H1 (cell line): ENCODE results near the gene UBE2M. TPM values are rescaled to one million over a fixed set of nuclear protein-coding genes. Genes with fewer than 3 reads are reported as not detected.

Source experiments
- BACH1 ChIP-seq: IDR thresholded peaks from 2 replicates; pipeline ENCODE4 v1.6.1; 2012; ENCODE audit warnings: low read length, improper control_type of control experiment
- CTBP2 ChIP-seq: IDR thresholded peaks from 2 replicates; pipeline ENCODE4 v1.7.0; 2011; ENCODE audit warnings: borderline replicate concordance, mild to moderate bottlenecking, moderate library complexity, mixed read lengths, low read length; ENCODE audit not compliant: insufficient read depth, insufficient read length
- EP300 ChIP-seq, 2 experiments: IDR thresholded peaks; 1 replicate in 1 of 2; 2 replicates in 1 of 2; pipeline ENCODE4 v1.6.1; 2011 to 2012; ENCODE audit warnings: low read depth in 2 of 2, low read length in 2 of 2, mild to moderate bottlenecking in 2 of 2, borderline replicate concordance in 1 of 2, inconsistent platforms in 1 of 2, moderate library complexity in 1 of 2
- GABPA ChIP-seq: IDR thresholded peaks from 2 replicates; pipeline ENCODE4 v1.6.1; 2011; ENCODE audit warnings: mild to moderate bottlenecking, low read length, moderate library complexity, borderline replicate concordance; ENCODE audit not compliant: insufficient read depth
- NRF1 ChIP-seq: IDR thresholded peaks from 2 replicates; pipeline ENCODE4 v1.6.1; 2011; ENCODE audit warnings: mild to moderate bottlenecking, low read depth, low read length, improper control_type of control experiment
- PHF8 ChIP-seq: fragments of 200-600 bp; sonication (generic); conservative IDR thresholded peaks from 2 replicates; pipeline ENCODE4 v1.7.1; 2012; ENCODE audit warnings: low read depth, mild to moderate bottlenecking, inconsistent platforms, low read length, moderate library complexity
- RNF2 ChIP-seq: fragments of 200-900, 300-1000 bp; sonication (generic); IDR thresholded peaks from 2 replicates; pipeline ENCODE4 v1.7.1; 2016; ENCODE audit warnings: borderline replicate concordance, low read depth, mild to moderate bottlenecking, antibody characterized with exemption, low read length; ENCODE audit not compliant: poor library complexity, severe bottlenecking; ENCODE audit errors: missing control alignments
- polyA plus RNA-seq, 7 experiments: library from polyadenylated mRNA; depleted of rRNA in 3 of 7; stranded (reverse) in 5 of 7; unstranded in 2 of 7; fragments of >200 nt in 5 of 7; fragments of 200-250 nt in 2 of 7; gene quantifications; 1 replicate in 5 of 7; 2 replicates in 1 of 7; 4 replicates in 1 of 7; pipeline versions ENCODE4 v1.2.1 to v1.2.3, GENCODE V29; 2011 to 2013; ENCODE audit warnings: missing spikeins in 2 of 7, mixed read lengths in 2 of 7
- total RNA-seq: library from RNA; stranded (reverse); fragmentation: NEBNext Ultra II Directional; extraction: Animal tissue kit (Norgen Biotek cat#: 25700); gene quantifications from 2 replicates; pipeline ENCODE4 v1.2.1, GENCODE V29; 2021

UBE2M gene
- total and polyA plus RNA-seq, 2 of the 8 experiments (the other 6 are each of a cell fraction or from before 2014, with no cell fraction given), result 93.8 to 114 TPM

DNA sequence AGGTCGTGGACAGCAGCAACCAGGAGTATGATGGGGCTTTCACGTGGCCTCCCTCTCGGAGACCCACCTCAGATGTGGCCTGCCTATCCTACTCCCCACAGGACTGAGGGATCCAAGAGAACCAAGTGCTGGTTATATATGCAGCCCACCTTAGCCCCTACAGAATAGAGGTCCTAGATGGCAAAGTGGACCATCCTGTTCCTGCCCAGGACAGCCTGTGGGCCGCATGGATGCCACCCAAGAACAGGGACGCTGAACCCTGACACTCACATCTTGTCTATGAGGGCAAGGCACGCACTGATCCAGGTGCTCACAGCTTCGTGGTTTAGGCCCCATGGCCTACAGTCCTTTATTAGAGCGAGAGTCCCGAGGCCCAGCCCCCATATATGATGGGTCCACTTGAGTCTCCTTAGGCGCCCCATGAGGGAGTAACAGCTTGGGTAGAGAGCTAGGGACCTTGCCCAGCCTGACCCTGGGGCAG lies 45.2 kb downstream of the UBE2M start (continued):
- no peak for TF ChIP-seq BACH1
- TF ChIP-seq CTBP2, result no peak
- TF ChIP-seq GABPA, result no peak
- TF ChIP-seq EP300 (IDR thresholded peaks at IDR 0.05; ENCODE audit: borderline replicate concordance in 1 of 2, low read depth in 2 of 2, low read length in 2 of 2), result no peak
- TF ChIP-seq RNF2, result no peak
- TF ChIP-seq PHF8, result no peak
- no peak for TF ChIP-seq NRF1
